Limb (tissue), 2 donors: ENCODE measurements around the gene RAB5B.
"Not testable (repeated sequence)": the region's sequence is repeated elsewhere in the genome, so short reads cannot be mapped to it uniquely, and the experiment has no call there.

Experiments
- DNase-seq, 2 donors: peaks; one replicate each; pipeline ENCODE4 v3.0.0-alpha.2; 2016; ENCODE audit errors: extremely low spot score in 2 of 2

The RAB5B gene

GRCh38 chr12:55940065-55940732 lies 33.7 kb upstream of the RAB5B start:
- DNase-seq = peak; percentile 87 to 89

DNA sequence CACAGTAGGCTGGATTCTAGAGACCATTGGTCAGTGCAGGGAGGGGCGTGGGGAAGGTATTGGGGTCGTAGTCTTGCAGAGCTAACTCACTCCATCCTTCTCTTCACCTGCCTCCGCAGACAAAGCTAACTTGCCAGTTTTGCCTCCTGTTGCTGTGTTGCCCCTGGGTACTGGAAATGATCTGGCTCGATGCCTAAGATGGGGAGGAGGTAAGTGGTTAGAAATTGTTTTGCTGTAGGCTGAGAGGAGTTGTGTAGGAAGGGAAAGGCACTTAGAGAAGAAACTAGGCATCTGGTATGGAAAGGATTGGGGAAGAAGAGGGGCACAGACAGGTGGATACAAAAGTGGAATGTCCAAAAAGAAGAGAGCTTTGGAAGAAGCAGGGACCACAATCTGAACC lies 31.8 kb upstream of the RAB5B start:
- no peak for DNase-seq

DNA sequence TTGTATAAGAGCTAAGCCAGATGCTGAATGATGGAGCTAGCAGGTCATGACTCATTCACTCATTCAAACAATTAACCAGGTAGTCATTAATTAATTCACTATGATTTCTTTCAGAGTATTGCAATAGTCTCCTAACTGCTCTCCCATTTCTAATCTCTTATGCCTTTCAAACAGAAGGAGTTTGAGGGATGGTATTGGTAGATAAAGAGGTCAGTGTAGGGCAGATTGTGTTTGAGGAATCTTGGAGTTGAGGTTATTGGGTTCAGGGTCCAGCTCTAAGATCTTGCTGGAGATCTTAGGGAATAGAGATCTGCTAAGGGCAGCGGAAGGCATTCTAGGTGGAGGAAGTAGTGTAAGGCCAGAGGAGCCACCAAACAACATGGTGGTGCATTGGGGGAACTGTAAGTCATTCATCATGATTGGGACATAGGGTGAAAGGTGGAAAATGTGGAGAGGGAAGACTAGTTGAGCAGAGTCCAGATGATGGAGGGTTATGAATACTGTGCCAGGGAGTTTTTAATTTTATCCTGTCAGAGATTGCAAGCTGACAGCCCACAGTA lies 31.2 kb upstream of the RAB5B start:
- DNase-seq = no peak

DNA sequence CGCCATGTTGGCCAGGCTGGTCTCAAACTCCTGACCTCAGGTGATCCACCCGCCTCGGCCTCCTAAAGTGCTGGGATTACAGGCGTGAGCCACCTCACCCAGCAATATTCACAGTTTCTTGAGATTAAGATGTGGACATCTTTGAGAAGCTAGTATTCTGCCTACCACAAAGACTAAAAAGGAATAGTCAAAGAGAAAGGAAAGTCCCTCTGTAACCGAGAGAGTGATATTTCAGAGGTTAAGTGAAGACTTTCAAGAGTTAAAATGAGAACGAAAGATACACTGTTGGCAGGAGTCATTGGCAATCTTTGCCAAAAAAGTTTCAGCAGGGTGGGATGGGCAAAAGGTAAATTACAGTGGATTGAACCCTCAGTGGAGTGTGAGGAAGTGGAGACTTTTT lies 27.3 kb upstream of the RAB5B start:
- no peak for DNase-seq

DNA sequence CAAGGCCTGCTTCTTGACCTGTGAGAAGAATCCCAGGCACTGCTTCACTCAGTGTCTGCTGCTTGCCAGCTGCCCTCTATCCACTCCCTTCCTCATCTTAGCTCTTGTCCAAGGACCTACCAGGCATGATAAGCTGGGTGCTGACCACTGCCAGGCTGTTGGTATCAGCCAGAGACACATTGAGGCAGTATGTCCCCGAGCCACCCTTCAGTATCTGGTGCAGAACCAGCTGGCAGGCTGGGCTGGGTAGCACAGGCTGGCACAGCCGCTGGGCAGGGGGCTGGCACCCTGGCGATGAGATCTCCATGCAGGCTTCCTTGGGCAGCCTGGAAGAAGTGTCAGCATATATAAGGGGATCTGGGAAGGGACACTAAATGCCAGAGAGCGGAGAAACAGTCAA lies 18.5 kb upstream of the RAB5B start:
- DNase-seq = no peak

DNA sequence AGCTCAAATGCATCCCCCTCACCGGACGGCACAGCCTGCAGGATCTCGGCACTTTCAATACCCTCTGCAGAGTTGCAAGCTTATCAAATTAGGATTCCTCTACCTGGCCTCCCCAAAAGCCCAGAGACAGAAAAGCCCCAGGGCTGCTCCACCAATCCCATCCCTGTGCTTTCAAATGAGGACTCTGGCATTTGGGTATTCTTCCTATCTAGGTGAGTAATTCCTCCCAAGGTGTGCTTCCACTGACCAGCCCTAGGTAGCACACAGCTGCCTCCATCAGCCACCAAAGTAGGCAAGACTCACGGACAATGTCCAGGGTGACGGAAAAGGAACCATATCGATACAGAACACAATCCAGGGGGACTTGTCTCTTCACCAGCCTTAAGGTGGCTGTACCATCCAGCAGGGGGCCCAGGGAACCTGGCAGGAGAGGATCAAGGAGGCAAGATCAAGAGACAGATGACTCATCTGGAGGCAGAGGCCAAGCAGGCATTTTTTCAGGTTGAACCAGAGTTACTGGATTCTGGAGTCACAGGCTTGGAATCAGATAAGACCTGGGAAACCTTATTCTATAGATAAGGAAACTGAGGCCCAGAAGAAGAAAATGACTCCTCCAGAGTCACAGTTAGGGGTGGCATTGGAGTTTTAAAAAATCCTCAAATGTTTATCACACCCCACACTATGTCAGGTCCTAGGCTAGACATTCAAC lies 17.9 kb upstream of the RAB5B start:
- no peak for DNase-seq

DNA sequence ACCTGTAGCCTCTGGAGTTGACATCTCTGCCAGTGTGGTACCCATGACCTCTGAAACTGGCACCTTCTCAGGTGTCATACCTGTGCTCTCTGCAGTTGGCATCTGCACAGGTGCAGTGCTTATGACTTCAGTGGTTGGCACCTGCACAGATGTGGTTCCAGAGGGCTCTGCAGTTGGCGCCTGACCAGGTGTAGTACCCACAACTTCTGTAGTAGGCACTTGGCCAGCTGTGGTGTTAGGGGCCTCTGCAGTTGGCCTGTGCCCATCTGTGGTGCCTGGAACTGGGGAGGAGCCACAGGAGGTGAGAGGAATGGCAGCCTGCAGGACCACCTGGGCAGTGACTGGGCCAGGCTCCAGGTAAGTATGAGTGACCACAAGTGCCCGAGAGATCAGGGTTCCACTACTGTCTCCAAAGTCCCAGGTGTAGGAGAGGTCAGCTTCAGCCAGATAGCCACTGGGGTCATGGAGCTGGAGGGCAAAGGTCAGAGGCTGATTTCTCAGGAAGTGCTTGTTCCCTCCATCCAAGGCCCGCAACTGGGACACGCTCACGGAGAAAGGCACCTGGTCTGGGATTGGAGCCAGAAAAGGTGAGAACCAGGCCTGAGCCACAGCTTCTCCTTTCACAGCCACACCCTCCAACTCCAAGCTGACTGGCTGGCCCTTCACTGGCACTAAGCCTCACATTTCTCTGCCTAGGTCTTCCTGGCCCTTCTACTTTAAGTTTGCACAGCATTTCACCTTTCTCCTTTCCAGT lies 16.6 kb upstream of the RAB5B start:
- DNase-seq = no peak

DNA sequence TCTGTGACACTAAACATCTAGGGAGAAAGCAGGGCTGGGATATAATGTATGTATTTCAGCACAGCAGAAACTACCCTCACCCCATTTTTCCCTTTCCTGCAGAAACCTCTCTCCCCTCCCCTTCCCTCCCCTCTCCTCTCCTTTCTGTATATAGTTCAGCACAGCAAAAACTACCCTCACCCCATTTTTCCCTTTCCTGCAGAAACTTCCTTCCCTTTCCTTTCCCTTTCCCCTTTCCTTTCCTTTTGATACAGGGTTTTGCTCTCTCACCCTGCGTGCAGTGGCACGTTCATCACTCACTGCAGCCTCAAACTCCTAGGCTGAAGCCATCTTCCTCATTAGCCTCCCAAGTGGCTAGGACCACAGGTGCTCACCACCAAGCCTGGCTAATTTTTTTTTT lies 10.1 kb upstream of the RAB5B start:
- DNase-seq = no peak

GRCh38 chr12:55965240-55965639 lies 8.6 kb upstream of the RAB5B start:
- DNase-seq = no peak

GRCh38 chr12:55965941-55966407 lies 7.9 kb upstream of the RAB5B start, which contains the start of gene PMEL:
Gene PMEL, minus strand, starts transcription at chr12:55966042. Its CDS starts 31 bp downstream, at chr12:55966011.
- no peak for DNase-seq

- peak; percentile 94 for DNase-seq
Measured at GRCh38 chr12:55966408-55967281, 7.2 kb upstream of the RAB5B start, which contains the start of gene CDK2. Gene CDK2, plus strand, starts transcription at chr12:55966830. Its CDS starts 179 bp downstream, at chr12:55967009.

- DNase-seq = no peak
Measured at GRCh38 chr12:55969356-55969755, 4.5 kb upstream of the RAB5B start.

DNA sequence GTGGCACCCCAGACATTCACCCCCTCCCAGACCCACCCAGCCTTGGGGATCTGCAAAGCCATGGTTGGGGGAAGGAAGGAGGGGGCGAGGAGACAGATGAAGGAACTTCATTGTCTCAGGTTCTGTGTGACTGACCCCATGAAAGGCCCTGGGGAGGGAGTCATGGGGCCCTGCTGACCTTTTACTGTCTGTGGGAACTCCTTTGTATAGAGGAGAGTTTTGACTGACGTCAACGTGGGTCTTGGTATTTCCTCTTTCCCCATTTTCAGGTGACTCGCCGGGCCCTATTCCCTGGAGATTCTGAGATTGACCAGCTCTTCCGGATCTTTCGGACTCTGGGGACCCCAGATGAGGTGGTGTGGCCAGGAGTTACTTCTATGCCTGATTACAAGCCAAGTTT lies 3.1 kb upstream of the RAB5B start:
- DNase-seq = no peak

DNA sequence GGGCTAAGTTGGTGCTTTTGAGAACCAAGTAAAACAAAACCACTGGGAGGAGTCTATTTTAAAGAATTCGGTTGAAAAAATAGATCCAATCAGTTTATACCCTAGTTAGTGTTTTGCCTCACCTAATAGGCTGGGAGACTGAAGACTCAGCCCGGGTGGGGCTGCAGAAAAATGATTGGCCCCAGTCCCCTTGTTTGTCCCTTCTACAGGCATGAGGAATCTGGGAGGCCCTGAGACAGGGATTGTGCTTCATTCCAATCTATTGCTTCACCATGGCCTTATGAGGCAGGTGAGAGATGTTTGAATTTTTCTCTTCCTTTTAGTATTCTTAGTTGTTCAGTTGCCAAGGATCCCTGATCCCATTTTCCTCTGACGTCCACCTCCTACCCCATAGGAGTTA lies 1.8 kb upstream of the RAB5B start:
- no peak for DNase-seq

- DNase-seq = no peak
Measured at GRCh38 chr12:55972456-55972855, 1.4 kb upstream of the RAB5B start.

- DNase-seq = peak; percentile 51 to 54
Measured at GRCh38 chr12:55972911-55973598, 823 bp upstream of the RAB5B start.

- DNase-seq = peak in 1 of 2 donors; percentile 23
Measured at GRCh38 chr12:55974308-55974730, 441 bp downstream of the RAB5B start.

- DNase-seq = no peak
Measured at GRCh38 chr12:55978393-55978792, 4.5 kb downstream of the RAB5B start.

DNA sequence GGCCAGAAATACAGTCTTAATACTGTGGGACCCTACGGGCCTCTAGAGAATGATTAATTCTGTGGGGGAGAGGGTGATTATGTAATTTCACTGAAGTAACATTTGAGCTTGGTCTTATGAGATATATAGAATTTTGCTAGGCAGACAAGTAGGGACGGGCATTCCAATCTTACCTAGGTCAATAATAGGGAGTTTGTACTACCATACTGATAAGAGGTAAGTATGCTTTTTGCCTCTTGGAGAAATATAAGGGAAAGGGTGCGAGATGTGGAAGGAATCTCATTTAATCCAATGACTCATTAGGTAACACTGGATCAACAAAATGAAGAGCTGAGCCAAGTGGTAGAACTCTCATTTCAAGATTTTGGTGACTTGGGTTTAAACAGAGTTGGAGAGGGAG lies 5.2 kb downstream of the RAB5B start:
- DNase-seq = no peak

- not testable (repeated sequence) for DNase-seq
Measured at GRCh38 chr12:55981882-55982281, 8.0 kb downstream of the RAB5B start.
